ENCODE measurements around the gene IRF9. TPM values are rescaled to one million over a fixed set of nuclear protein-coding genes. Genes with fewer than 3 reads are reported as not detected.
A peak's percentile ranks its signal among the peaks of the same experiment; 100 is the strongest.

The IRF9 gene
- polyA plus RNA-seq, 1 experiment: 48.4 TPM

DNA sequence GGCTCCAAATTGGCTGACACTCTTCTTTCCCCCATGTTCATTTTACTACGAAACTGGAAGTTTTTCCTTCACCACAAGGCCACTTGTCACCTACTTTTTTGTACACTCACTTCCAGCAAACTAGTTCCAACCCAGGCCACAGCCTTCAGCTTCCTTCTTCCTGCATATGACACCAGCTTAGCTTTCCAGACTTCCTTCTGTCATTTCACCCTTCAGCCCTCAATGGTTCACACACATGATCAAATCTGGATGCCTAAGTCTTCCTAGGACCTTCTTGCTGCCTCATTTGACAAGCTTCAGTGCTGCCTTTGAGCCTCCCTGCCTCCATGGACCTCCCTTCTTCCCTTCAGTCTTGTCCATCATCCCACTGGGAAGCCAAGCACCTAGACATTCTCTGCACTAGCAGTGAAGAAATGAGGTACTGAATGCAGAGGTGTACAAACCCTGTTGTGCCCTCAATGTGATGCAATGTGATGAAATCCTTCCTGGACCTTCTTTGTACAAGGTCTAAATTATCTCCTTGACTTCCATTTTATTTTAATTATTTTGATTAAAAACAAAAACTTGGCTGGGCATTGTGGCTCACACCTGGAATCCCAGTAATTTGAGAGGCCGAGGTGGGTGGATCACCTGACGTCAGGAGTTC, 6.5 kb downstream of the IRF9 start:
- DNase-seq (ENCODE audit: low read depth, low spot score): no peak
- CTCF ChIA-PET: interaction anchor here (1.1 kb wide), 1 partner anchor 141 kb away, joined by 3 read pairs; no protein-coding TSS in a partner anchor
- TF ChIP-seq, protein P1, sequence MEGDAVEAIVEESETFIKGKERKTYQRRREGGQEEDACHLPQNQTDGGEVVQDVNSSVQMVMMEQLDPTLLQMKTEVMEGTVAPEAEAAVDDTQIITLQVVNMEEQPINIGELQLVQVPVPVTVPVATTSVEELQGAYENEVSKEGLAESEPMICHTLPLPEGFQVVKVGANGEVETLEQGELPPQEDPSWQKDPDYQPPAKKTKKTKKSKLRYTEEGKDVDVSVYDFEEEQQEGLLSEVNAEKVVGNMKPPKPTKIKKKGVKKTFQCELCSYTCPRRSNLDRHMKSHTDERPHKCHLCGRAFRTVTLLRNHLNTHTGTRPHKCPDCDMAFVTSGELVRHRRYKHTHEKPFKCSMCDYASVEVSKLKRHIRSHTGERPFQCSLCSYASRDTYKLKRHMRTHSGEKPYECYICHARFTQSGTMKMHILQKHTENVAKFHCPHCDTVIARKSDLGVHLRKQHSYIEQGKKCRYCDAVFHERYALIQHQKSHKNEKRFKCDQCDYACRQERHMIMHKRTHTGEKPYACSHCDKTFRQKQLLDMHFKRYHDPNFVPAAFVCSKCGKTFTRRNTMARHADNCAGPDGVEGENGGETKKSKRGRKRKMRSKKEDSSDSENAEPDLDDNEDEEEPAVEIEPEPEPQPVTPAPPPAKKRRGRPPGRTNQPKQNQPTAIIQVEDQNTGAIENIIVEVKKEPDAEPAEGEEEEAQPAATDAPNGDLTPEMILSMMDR (IDR thresholded peaks at IDR 0.05; ENCODE audit: low read depth, low read length): no peak
- H3K27me3 ChIP-seq (ENCODE audit: control insufficient read depth, insufficient read depth, low read length): no peaks in the 10 kb centered on the region
- POLR2A ChIA-PET: interaction anchor here (0.9 kb wide), 1 partner anchor 46 kb away, joined by 9 read pairs; the partner anchor contains the start of gene CHMP4A
- no peak overlapping the region for H3K4me3 ChIP-seq (ENCODE audit: low read depth, low read length)
- no peak overlapping the region for H3K27ac ChIP-seq (ENCODE audit: low read depth, low read length)
- no peaks in the 10 kb centered on the region; the same call in 1 of the 2 replicates for H3K9me3 ChIP-seq (ENCODE audit: control insufficient read depth, insufficient read depth, low read length)

DNA sequence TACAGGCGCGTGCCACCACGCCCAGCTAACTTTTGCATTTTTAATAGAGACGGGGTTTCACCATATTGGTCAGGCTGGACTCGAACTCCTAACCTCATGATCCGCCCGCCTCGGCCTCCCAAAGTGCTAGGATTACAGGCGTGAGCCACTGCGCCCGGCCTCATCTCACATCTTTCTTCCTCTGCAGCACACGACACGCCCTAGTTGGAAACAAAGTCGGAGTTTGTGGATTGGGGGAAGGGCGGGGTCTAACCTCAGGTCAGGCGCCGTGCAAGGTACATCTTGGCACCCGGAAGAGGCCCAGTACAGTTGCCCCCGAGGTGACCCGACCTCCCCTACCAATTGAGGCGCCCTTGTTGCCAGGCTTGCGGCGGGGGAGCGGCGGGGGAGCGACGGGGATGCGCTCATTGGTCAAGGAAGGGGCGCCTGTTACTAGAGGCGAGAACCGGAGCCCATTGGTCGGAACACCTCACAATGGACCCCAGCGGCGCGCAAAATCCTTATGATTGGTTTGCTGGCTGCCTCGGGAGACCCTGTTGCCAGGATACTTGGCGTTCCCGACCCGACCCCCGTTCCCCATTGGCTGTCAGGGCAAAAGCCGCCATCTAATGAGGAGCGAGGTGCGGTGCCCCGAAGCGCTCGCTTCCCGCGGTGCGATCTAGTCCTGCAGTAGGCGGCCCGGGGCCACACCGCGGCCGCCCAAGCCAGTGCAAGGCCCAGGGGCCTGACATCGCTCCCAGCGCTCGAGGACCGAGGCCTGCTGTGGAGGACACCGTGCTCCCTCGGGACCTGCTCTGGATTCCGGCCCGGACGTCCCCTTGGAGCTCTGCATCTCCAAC, 10.6 kb downstream of the IRF9 start, which contains the start of gene REC8:
Gene REC8, plus strand, starts transcription at position 659 of the 839 bp plus-strand sequence. CDS start 473 bp downstream, outside the sequence.
- no peaks in the 10 kb centered on the region; the same call in 1 of the 2 replicates for H3K9me3 ChIP-seq (ENCODE audit: control insufficient read depth, insufficient read depth, low read length)
- no peak within 1 kb of the TSS for H3K27ac ChIP-seq (ENCODE audit: low read depth, low read length)
- H3K27me3 ChIP-seq (ENCODE audit: control insufficient read depth, insufficient read depth, low read length): no peaks in the 10 kb centered on the region
- CTCF ChIA-PET: interaction anchor here (1.9 to 2.0 kb wide), 2 partner anchors 10 kb away, joined by 8 to 19 read pairs; partner anchors contain the start of gene IRF9
- TF ChIP-seq, protein P1 (IDR thresholded peaks at IDR 0.05; ENCODE audit: low read depth, low read length): no peak
- no peak for DNase-seq (ENCODE audit: low read depth, low spot score)
- POLR2A ChIA-PET: interaction anchor here (1.0 kb wide), 1 partner anchor 11 kb away, joined by 4 read pairs; the partner anchor contains the start of gene IRF9
- peak within 1 kb of the TSS; percentile 37 for H3K4me3 ChIP-seq (ENCODE audit: low read depth, low read length)

DNA sequence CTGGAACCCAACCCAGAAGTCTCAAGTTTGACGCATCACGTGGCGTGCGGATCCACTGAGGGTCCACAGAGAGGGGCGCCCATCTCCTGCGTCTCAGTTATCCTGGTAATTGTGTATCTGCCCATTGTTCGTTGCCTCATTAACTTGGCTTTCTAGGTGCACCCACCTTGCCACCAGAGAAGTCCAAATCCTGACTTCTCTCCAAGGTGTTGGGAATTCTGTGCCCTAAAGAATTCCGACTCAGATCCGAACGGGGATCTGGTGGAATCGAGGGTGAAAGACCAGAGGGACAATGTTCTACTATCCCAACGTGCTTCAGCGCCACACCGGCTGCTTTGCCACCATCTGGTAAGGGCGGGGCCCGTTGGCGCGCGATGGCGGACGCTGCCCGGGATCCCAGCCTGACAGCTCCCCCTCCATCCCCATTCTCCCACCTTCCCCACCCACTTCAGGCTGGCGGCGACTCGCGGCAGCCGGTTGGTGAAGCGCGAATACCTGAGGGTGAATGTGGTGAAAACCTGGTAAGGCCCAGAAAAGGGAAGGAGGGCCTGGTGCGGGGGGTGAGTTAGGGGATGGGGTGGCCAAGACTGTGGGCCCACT, 11.3 kb downstream of the IRF9 start:
- no peak for DNase-seq (ENCODE audit: low read depth, low spot score)
- ChIA-PET POLR2A (interaction anchor here (1.0 kb wide), 1 partner anchor 11 kb away, joined by 4 read pairs; the partner anchor contains the start of gene IRF9), CTCF (interaction anchor here (2.0 kb wide), 1 partner anchor 11 kb away, joined by 8 read pairs; the partner anchor contains the start of gene IRF9)
- no peaks in the 10 kb centered on the region for H3K27me3 ChIP-seq (ENCODE audit: control insufficient read depth, insufficient read depth, low read length)
- TF ChIP-seq, protein P1 (IDR thresholded peaks at IDR 0.05; ENCODE audit: low read depth, low read length): no peak
- H3K27ac ChIP-seq (ENCODE audit: low read depth, low read length): no peak overlapping the region
- H3K4me3 ChIP-seq (ENCODE audit: low read depth, low read length): peak overlapping the region; percentile 37
- H3K9me3 ChIP-seq (ENCODE audit: control insufficient read depth, insufficient read depth, low read length): no peaks in the 10 kb centered on the region; the same call in 1 of the 2 replicates

DNA sequence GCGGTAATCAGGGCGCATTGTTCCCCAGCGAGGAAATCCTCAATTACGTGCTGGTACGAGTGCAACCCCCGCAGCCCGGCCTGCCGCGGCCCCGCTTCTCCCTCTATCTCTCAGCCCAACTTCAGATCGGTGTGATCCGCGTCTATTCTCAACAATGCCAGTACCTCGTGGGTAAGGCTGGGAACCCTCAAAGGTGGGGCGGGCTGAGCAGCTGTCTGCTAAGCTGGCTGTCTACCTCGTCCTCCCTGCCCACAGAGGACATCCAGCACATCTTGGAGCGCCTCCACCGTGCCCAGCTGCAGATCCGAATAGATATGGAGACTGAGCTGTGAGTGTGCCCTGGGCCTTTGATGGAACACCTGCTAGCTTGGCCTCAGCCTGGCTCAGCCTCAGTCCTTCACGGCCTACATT, 11.8 kb downstream of the IRF9 start:
- Histone ChIP-seq H3K27ac (ENCODE audit: low read depth, low read length) (no peak overlapping the region), H3K9me3 (ENCODE audit: control insufficient read depth, insufficient read depth, low read length) (no peaks in the 10 kb centered on the region; the same call in 1 of the 2 replicates), H3K4me3 (ENCODE audit: low read depth, low read length) (no peak overlapping the region), H3K27me3 (ENCODE audit: control insufficient read depth, insufficient read depth, low read length) (no peaks in the 10 kb centered on the region)
- ChIA-PET POLR2A (no interaction called here), CTCF (interaction anchor here (2.0 kb wide), 1 partner anchor 12 kb away, joined by 8 read pairs; the partner anchor contains the start of gene IRF9)
- no peak for DNase-seq (ENCODE audit: low read depth, low spot score)
- TF ChIP-seq, protein P1 (IDR thresholded peaks at IDR 0.05; ENCODE audit: low read depth, low read length): no peak

Measured in AG04450 (cell line).